MM.1S (cell line): ENCODE measurements around the gene MPC2.

Source experiments
- EZH2 ChIP-seq: fragments of 300-600 bp; sonication (generic); optimal IDR thresholded peaks from 2 replicates; pipeline ENCODE3; 2017; ENCODE audit warnings: low read depth, mild to moderate bottlenecking, antibody characterized with exemption, low read length, mixed read lengths
- TF ChIP-seq, protein P1 (sequence below): fragments of 300-600 bp; sonication (generic); IDR thresholded peaks from 2 replicates; pipeline ENCODE4 v1.5.1; 2016; ENCODE audit warnings: antibody characterized with exemption, low read length, mixed read lengths

DNA sequence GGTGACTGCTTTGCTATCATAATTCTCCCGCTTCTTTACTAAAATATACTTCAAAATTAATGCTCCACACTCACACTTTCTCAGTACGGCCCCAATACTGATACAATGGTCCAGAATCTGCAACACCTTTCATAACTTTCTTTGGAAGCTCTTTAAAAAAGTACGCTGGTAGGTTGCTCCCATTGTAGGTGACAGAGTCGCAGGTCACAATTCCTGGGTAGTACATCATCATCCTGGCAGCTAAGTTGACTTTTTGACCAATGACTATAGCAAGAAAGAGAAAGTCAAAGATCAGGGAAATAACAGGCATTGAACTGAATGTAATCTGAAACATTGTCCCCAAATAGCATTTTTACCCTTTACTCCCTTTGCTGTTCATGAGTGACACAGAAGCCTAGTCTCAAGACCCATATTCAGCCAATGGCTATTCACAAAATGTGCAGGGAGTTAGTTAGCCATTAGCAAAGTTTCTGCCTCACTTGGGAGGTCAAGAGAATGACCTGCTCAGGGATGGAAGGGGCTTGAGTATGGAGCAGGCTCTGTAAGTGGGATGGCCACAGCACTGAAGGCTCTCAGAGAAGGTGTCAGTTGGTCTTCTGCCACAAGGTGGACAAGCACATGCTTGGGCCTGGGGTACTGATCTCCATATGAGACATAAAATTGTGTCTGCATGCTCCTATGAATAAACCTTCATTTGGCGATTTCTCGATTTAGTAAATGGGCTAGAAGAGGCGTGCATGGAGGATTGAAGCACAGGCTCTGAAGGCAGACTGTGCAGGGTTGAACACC, 58.3 kb downstream of the MPC2 start:
- TF ChIP-seq, protein P1, sequence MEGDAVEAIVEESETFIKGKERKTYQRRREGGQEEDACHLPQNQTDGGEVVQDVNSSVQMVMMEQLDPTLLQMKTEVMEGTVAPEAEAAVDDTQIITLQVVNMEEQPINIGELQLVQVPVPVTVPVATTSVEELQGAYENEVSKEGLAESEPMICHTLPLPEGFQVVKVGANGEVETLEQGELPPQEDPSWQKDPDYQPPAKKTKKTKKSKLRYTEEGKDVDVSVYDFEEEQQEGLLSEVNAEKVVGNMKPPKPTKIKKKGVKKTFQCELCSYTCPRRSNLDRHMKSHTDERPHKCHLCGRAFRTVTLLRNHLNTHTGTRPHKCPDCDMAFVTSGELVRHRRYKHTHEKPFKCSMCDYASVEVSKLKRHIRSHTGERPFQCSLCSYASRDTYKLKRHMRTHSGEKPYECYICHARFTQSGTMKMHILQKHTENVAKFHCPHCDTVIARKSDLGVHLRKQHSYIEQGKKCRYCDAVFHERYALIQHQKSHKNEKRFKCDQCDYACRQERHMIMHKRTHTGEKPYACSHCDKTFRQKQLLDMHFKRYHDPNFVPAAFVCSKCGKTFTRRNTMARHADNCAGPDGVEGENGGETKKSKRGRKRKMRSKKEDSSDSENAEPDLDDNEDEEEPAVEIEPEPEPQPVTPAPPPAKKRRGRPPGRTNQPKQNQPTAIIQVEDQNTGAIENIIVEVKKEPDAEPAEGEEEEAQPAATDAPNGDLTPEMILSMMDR = no peak; the same call in 1 of the 2 replicates
- no peak for TF ChIP-seq EZH2
